Gastrocnemius medialis (tissue), 4 donors: Measurements from ENCODE around the gene LEMD1. TPM values are rescaled to one million over a fixed set of nuclear protein-coding genes. Genes with fewer than 3 reads are reported as not detected.

ENCODE experiments used
- ATAC-seq, 2 donors: fragments of 150-250 bp; one replicate each; pipeline ENCODE4 v1.9.1; 2016
- DNase-seq, 2 donors: peaks; one replicate each; pipeline ENCODE4 v3.0.0-alpha.2; 2019
- H3K27ac ChIP-seq, 4 donors: fragments of 200-600 bp; sonication (generic); 1 replicate in 1 of 4; 2 replicates in 3 of 4; pipeline ENCODE4 v1.5.1; 2016 to 2018; ENCODE audit warnings: mild to moderate bottlenecking in 2 of 4, moderate library complexity in 1 of 4
- H3K27me3 ChIP-seq, 3 donors: fragments of 200-600 bp; sonication (generic) in 2 of 3; 1 replicate in 1 of 3; 2 replicates in 2 of 3; pipeline versions ENCODE4 v1.5.1 to v1.6.0; 2016 to 2019; ENCODE audit warnings: mild to moderate bottlenecking in 1 of 3, moderate library complexity in 1 of 3
- H3K36me3 ChIP-seq, 2 donors: fragments of 200-600 bp; sonication (generic) in 1 of 2; one replicate each; pipeline ENCODE4 v1.5.1; 2017 to 2018
- H3K4me1 ChIP-seq, 2 donors: fragments of 200-600 bp; sonication (generic) in 1 of 2; one replicate each; pipeline ENCODE4 v1.5.1; 2016 to 2017; ENCODE audit warnings: mild to moderate bottlenecking in 2 of 2
- H3K4me3 ChIP-seq, 4 donors: fragments of 200-600 bp; sonication (generic) in 3 of 4; 1 replicate in 1 of 4; 2 replicates in 3 of 4; pipeline ENCODE4 v1.5.1; 2016 to 2019; ENCODE audit warnings: mild to moderate bottlenecking in 2 of 4
- H3K9me3 ChIP-seq, 3 donors: fragments of 200-600 bp; sonication (generic) in 2 of 3; 1 replicate in 1 of 3; 2 replicates in 2 of 3; pipeline ENCODE4 v1.5.1; 2016 to 2019
- POLR2A ChIP-seq, 2 donors: fragments of 450-650 bp; IDR thresholded peaks; one replicate each; pipeline ENCODE4 v1.6.1; 2017; ENCODE audit warnings: antibody characterized with exemption in 2 of 2, mild to moderate bottlenecking in 2 of 2, moderate library complexity in 2 of 2
- in situ Hi-C, 4 donors: fragments of 200-750 bp; cut with MboI; loops; one replicate each; pipeline versions ENCODE4 v1.15.0 to v1.8.0; 2017; ENCODE audit warnings: low sequenced_read_pairs in 4 of 4
- intact Hi-C: fragments of 100-400 bp; cut with DNase I; formaldehyde crosslinking; loops from one replicate; pipeline ENCODE4 v1.15.1; 2023; ENCODE audit warnings: low total_unique reads
- total RNA-seq, 4 donors: library from RNA; depleted of rRNA; stranded (reverse); fragments of >200 nt; gene quantifications; one replicate each; pipeline versions ENCODE4 v1.1.0 to v1.2.3, GENCODE V29; 2016
- TF ChIP-seq, protein P1 (sequence below), 5 experiments: fragments of 450-650 bp in 3 of 5; fragments of 200-600 bp in 2 of 5; sonication (generic) in 2 of 5; IDR thresholded peaks in 4 of 5; conservative IDR thresholded peaks in 1 of 5; 1 replicate in 4 of 5; 2 replicates in 1 of 5; pipeline ENCODE4 v1.5.1; 2016 to 2019; ENCODE audit warnings: antibody characterized with exemption in 5 of 5, mild to moderate bottlenecking in 3 of 5, moderate library complexity in 3 of 5

Gene LEMD1
- total RNA-seq, 4 donors from 2014 or later: not detected

DNA sequence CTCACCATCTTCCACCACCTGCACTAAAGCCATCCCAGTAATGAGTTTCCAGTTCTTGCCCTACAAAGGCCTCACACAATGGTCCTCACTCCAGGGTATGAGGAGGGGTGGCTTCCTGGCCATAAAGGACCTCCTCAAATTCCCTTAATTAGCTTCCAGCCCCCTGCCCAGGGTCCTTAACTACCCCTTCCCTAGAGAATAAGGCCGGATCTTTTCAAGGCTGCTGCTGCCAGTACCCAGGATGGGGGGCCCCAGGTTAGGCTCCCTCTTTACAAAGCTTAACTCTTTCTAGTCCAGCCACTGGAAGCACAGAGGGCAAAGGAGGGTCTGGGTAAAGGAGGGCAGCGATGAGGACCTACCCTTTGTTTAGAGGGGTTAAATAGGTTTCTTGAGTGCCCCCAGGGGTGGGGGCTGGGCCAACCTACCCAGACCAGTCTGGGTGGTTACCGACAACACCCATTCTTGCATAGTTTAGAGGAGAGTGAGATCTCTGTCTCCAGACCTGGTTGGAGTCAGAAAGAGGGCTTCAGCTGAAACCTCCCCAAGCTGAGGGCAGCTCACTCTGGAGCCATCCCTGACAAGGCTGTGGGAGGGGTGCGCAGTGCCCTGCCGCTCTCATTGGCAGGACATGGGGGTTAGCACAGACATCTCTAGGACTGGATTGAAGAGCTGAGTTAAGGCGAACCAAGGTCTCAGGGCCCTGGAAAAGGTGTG is 26.8 kb upstream of the LEMD1 start:
- peaks cover 12 to 19% (median 18%) of the 10 kb centered on the region in 3 donors for H3K27me3 ChIP-seq
- no peak for DNase-seq

DNA sequence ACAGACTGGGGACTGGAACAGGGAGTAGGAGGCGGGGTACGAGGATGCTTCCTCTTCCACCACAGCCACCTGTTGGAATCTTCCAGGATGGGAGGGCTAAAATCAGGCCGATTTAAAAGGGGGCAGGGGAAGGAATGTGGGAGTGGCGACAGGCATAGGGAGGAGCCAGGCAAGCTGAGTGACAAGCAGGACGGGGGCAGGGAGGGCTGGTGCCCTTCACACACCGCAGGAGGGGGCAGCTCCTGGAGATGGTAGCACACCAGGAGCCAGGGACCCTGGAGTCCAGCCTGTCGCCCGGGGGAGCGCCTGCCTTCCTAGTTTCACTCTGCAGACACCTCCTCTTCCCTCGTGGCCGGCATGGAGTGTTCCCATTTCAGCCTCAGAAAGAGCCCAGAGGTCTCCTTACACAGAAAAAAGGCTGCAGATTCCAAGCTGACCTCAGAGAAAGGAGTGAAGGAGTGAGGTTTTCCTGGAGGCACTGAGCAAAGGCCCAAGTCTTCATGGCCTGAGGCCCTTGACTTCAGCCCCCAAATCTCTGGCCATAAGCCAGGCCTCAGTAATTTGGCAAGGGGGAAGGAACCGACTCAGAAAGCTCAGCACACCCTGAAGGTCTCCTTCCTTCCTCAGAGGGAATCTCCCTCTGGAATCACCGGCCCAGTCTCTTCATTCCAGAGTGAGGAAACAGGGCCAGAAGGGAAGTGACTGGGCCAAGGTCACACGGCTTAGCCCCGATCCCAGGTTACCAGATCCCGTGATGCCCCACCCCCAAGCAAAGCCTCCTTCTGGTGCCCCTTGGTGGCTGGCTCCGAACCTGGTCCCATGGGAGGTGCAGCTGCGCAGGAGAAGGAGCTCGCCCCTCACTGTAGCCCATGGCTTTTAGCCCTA is 25.8 kb upstream of the LEMD1 start:
- intact Hi-C loops: no loop called here

More for the DNA sequence above, 26.8 kb upstream of the LEMD1 start:
- H3K4me1 ChIP-seq: peaks cover 3 to 17% of the 10 kb centered on the region in 2 donors
- TF ChIP-seq POLR2A (IDR thresholded peaks at IDR 0.05): no peak
- TF ChIP-seq, protein P1, sequence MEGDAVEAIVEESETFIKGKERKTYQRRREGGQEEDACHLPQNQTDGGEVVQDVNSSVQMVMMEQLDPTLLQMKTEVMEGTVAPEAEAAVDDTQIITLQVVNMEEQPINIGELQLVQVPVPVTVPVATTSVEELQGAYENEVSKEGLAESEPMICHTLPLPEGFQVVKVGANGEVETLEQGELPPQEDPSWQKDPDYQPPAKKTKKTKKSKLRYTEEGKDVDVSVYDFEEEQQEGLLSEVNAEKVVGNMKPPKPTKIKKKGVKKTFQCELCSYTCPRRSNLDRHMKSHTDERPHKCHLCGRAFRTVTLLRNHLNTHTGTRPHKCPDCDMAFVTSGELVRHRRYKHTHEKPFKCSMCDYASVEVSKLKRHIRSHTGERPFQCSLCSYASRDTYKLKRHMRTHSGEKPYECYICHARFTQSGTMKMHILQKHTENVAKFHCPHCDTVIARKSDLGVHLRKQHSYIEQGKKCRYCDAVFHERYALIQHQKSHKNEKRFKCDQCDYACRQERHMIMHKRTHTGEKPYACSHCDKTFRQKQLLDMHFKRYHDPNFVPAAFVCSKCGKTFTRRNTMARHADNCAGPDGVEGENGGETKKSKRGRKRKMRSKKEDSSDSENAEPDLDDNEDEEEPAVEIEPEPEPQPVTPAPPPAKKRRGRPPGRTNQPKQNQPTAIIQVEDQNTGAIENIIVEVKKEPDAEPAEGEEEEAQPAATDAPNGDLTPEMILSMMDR (IDR thresholded peaks at IDR 0.05 in 4 of 5, conservative IDR thresholded peaks at IDR 0.05 in 1 of 5): no peak
- H3K4me3 ChIP-seq: no peak overlapping the region
- H3K36me3 ChIP-seq: no peaks in the 10 kb centered on the region
- ATAC-seq: no peak
- in situ Hi-C loops (no loop called here), intact Hi-C loops (no loop called here)
- H3K27ac ChIP-seq: no peak overlapping the region
- H3K9me3 ChIP-seq: no peaks in the 10 kb centered on the region

DNA sequence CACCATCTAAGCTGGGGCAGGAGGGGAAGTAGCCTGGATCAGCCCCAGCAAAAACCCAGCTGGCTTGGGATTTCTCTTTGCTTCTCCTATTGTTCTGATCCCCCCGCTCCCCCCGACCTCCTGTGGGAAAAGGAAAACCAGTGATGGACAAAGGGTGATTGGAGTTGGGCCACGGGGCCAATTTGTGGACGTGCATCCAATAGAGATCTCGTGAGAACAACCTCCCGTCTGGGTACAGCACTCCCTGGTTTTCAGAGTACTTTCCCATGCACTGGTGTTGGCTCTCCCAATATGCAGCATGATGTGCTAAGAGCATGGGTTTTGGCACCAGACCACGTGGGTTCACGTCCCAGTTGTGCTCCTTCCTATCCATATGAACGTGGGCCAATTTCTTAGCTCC is 25.0 kb upstream of the LEMD1 start:
- in situ Hi-C loops (no loop called here), intact Hi-C loops (no loop called here)

More for the DNA sequence above, 25.8 kb upstream of the LEMD1 start:
- no peak overlapping the region for H3K27ac ChIP-seq
- no peak for TF ChIP-seq POLR2A (IDR thresholded peaks at IDR 0.05)
- TF ChIP-seq, protein P1 (IDR thresholded peaks at IDR 0.05 in 4 of 5, conservative IDR thresholded peaks at IDR 0.05 in 1 of 5): no peak
- H3K9me3 ChIP-seq: no peaks in the 10 kb centered on the region
- in situ Hi-C loops: no loop called here
- ATAC-seq (no peak), DNase-seq (no peak)
- H3K36me3 ChIP-seq: no peaks in the 10 kb centered on the region
- H3K27me3 ChIP-seq: peaks cover 5 to 9% (median 9%) of the 10 kb centered on the region in 3 donors
- H3K4me3 ChIP-seq: no peak overlapping the region
- peaks cover 11 to 19% of the 10 kb centered on the region in 2 donors for H3K4me1 ChIP-seq

DNA sequence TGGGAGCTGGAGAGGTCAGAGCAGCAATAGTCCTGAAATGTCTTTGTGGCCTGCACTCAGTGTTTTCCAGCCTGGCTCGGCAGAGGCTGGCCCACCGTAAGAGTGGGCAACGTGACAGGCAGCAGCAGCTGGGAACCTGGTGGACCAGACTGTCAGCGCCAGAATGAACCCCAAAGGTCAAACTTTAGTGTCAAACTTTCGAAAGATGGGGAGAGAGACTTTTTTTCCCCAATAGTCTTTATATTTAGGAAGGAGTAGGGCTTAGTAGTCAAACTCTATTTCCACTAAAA is 23.7 kb upstream of the LEMD1 start:
- H3K27me3 ChIP-seq: no peaks in the 10 kb centered on the region
- intact Hi-C loops (no loop called here), in situ Hi-C loops (no loop called here)
- no peak for DNase-seq
- H3K36me3 ChIP-seq: no peaks in the 10 kb centered on the region
- H3K27ac ChIP-seq: no peak overlapping the region
- H3K4me1 ChIP-seq: peaks cover 32 to 38% of the 10 kb centered on the region in 2 donors
- no peak for TF ChIP-seq POLR2A (IDR thresholded peaks at IDR 0.05)
- TF ChIP-seq, protein P1 (IDR thresholded peaks at IDR 0.05 in 4 of 5, conservative IDR thresholded peaks at IDR 0.05 in 1 of 5): no peak
- no peak overlapping the region for H3K4me3 ChIP-seq
- ATAC-seq: no peak
- no peaks in the 10 kb centered on the region for H3K9me3 ChIP-seq

More for the DNA sequence above, 25.0 kb upstream of the LEMD1 start:
- no peaks in the 10 kb centered on the region for H3K36me3 ChIP-seq
- ATAC-seq (no peak), DNase-seq (no peak)
- H3K4me1 ChIP-seq: peaks cover 19 to 27% of the 10 kb centered on the region in 2 donors
- no peaks in the 10 kb centered on the region for H3K9me3 ChIP-seq
- no peak for TF ChIP-seq POLR2A (IDR thresholded peaks at IDR 0.05)
- TF ChIP-seq, protein P1 (IDR thresholded peaks at IDR 0.05 in 4 of 5, conservative IDR thresholded peaks at IDR 0.05 in 1 of 5): no peak
- no peak overlapping the region for H3K27ac ChIP-seq
- H3K27me3 ChIP-seq: peaks cover under 1 to 2% (median under 1%) of the 10 kb centered on the region in 3 donors
- no peak overlapping the region for H3K4me3 ChIP-seq
